Tibial artery (tissue), 4 donors: ENCODE results near the gene TOP2A.
A peak's percentile ranks its signal among the peaks of the same experiment; 100 is the strongest.

Source experiments
- DNase-seq, 2 donors: peaks; one replicate each; pipeline ENCODE4 v3.0.0-alpha.2; 2019
- H3K27ac ChIP-seq, 2 donors: fragments of 200-600 bp; sonication (generic) in 1 of 2; 1 replicate in 1 of 2; 2 replicates in 1 of 2; pipeline ENCODE4 v1.5.1; 2018 to 2019; ENCODE audit warnings: mild to moderate bottlenecking in 1 of 2
- H3K27me3 ChIP-seq, 2 donors: fragments of 200-600 bp; sonication (generic) in 1 of 2; one replicate each; pipeline versions ENCODE4 v1.5.1 to v1.6.0; 2016 to 2019
- H3K36me3 ChIP-seq, 3 donors: fragments of 200-600 bp; sonication (generic) in 2 of 3; one replicate each; pipeline ENCODE4 v1.5.1; 2016 to 2019; ENCODE audit warnings: mild to moderate bottlenecking in 2 of 3
- H3K4me1 ChIP-seq, 4 donors: fragments of 200-600 bp; sonication (generic) in 2 of 4; 1 replicate in 3 of 4; 2 replicates in 1 of 4; pipeline ENCODE4 v1.5.1; 2016 to 2019
- H3K4me3 ChIP-seq, 2 donors: fragments of 200-600 bp; sonication (generic) in 1 of 2; 1 replicate in 1 of 2; 2 replicates in 1 of 2; pipeline ENCODE4 v1.5.1; 2018 to 2019; ENCODE audit warnings: mild to moderate bottlenecking in 2 of 2
- H3K9me3 ChIP-seq, 3 donors: fragments of 200-600 bp; sonication (generic) in 1 of 3; one replicate each; pipeline ENCODE4 v1.5.1; 2016 to 2019
- CTCF ChIP-seq, 2 experiments: fragments of 200-600 bp in 1 of 2; fragments of 450-650 bp in 1 of 2; IDR thresholded peaks; one replicate each; pipeline ENCODE4 v1.5.1; 2017 to 2019; ENCODE audit warnings: antibody characterized with exemption in 2 of 2, mild to moderate bottlenecking in 1 of 2, moderate library complexity in 1 of 2
- intact Hi-C: fragments of 100-400 bp; cut with DNase I; formaldehyde crosslinking; loops from one replicate; pipeline ENCODE4 v1.15.0; 2023; ENCODE audit warnings: low total_unique reads

TOP2A gene

GRCh38 chr17:40448639-40449261 lies 31.1 kb upstream of the TOP2A start:
- DNase-seq: peak in 1 of 2 donors; percentile 88
- Histone ChIP-seq H3K9me3 (no peaks in the 10 kb centered on the region), H3K36me3 (peaks cover 0 to 13% (median 12%) of the 10 kb centered on the region in 3 donors), H3K27me3 (no peaks in the 10 kb centered on the region), H3K4me1 (peaks cover 0 to 94% (median 77%) of the 10 kb centered on the region in 4 donors), H3K27ac (peak overlapping the region; percentile 80 to 94), H3K4me3 (no peak overlapping the region)
- TF ChIP-seq CTCF (IDR thresholded peaks at IDR 0.05): no peak
- intact Hi-C loops: no loop called here

GRCh38 chr17:40448213-40448638 lies 30.5 kb upstream of the TOP2A start:
- H3K4me1 ChIP-seq: peaks cover 0 to 94% (median 77%) of the 10 kb centered on the region in 4 donors
- no peaks in the 10 kb centered on the region for H3K9me3 ChIP-seq
- TF ChIP-seq CTCF (IDR thresholded peaks at IDR 0.05): no peak
- intact Hi-C loops: no loop called here
- DNase-seq: peak; percentile 75 to 83
- H3K4me3 ChIP-seq: peak overlapping the region in 1 of 2 donors; percentile 67
- peaks cover 0 to 8% (median 7%) of the 10 kb centered on the region in 3 donors for H3K36me3 ChIP-seq
- peak overlapping the region; percentile 80 to 94 for H3K27ac ChIP-seq
- H3K27me3 ChIP-seq: no peaks in the 10 kb centered on the region

GRCh38 chr17:40447806-40448205 lies 30.1 kb upstream of the TOP2A start:
- H3K4me3 ChIP-seq: peak overlapping the region in 1 of 2 donors; percentile 67

GRCh38 chr17:40447148-40447644 lies 29.5 kb upstream of the TOP2A start:
- Histone ChIP-seq H3K9me3 (no peaks in the 10 kb centered on the region), H3K27me3 (no peaks in the 10 kb centered on the region), H3K36me3 (no peaks in the 10 kb centered on the region), H3K4me3 (peak overlapping the region; percentile 4 to 67), H3K27ac (peak overlapping the region; percentile 80 to 94), H3K4me1 (peaks cover 0 to 92% (median 73%) of the 10 kb centered on the region in 4 donors)
- no peak for TF ChIP-seq CTCF (IDR thresholded peaks at IDR 0.05)
- intact Hi-C loops: no loop called here
- DNase-seq: no peak

More at GRCh38 chr17:40447806-40448205, 30.1 kb upstream of the TOP2A start:
- no peak for TF ChIP-seq CTCF (IDR thresholded peaks at IDR 0.05)
- Histone ChIP-seq H3K27me3 (no peaks in the 10 kb centered on the region), H3K4me1 (peaks cover 0 to 92% (median 73%) of the 10 kb centered on the region in 4 donors), H3K27ac (peak overlapping the region; percentile 80 to 94), H3K9me3 (no peaks in the 10 kb centered on the region), H3K36me3 (peaks cover 0 to 4% (median 3%) of the 10 kb centered on the region in 3 donors)
- no peak for DNase-seq
- intact Hi-C loops: no loop called here

GRCh38 chr17:40445751-40446468 lies 28.2 kb upstream of the TOP2A start:
- H3K36me3 ChIP-seq: no peaks in the 10 kb centered on the region
- H3K9me3 ChIP-seq: no peaks in the 10 kb centered on the region
- intact Hi-C loops: no loop called here
- no peak for DNase-seq
- H3K4me3 ChIP-seq: peak overlapping the region; percentile 59 to 67
- TF ChIP-seq CTCF (IDR thresholded peaks at IDR 0.05): peak; percentile 6 to 14
- peak overlapping the region; percentile 94 for H3K27ac ChIP-seq
- no peaks in the 10 kb centered on the region for H3K27me3 ChIP-seq
- H3K4me1 ChIP-seq: peaks cover 0 to 82% (median 65%) of the 10 kb centered on the region in 4 donors
